T-helper 9 cell (primary cell): ENCODE data around the gene LRRC45.
A peak's percentile ranks its signal among the peaks of the same experiment; 100 is the strongest.
"Not testable (repeated sequence)": the region's sequence is repeated elsewhere in the genome, so short reads cannot be mapped to it uniquely, and the experiment has no call there.

ENCODE experiments used
- DNase-seq: peaks from one replicate; pipeline ENCODE4 v3.0.0-alpha.2; 2020
- total RNA-seq, 2 donors: gene quantifications; one replicate each; lab custom pipeline; 2026; lab: John Stamatoyannopoulos, UW

The LRRC45 gene
- 22.2 to 30.9 reads per million in 2 donors for total RNA-seq

- DNase-seq, result peak; percentile 99
These were observed at the start of gene LRRC45 for GRCh38 chr17:82022981-82023446. Gene LRRC45, plus strand, starts transcription at chr17:82023305. Its CDS starts 339 bp downstream, at chr17:82023644.

- DNase-seq, result no peak
These were observed 49.7 kb upstream of the LRRC45 start for GRCh38 chr17:81973432-81973831.

GRCh38 chr17:81976332-81977210 lies 46.5 kb upstream of the LRRC45 start:
- no peak for DNase-seq

GRCh38 chr17:81977211-81977808 lies 45.8 kb upstream of the LRRC45 start, which contains the start of gene ASPSCR1:
Gene ASPSCR1, plus strand, starts transcription at chr17:81977629. Its CDS starts 18 bp downstream, at chr17:81977647.
- peak; percentile 89 for DNase-seq

GRCh38 chr17:81978524-81979298 lies 44.4 kb upstream of the LRRC45 start:
- DNase-seq, result no peak

GRCh38 chr17:81980122-81980521 lies 43.0 kb upstream of the LRRC45 start:
- no peak for DNase-seq

GRCh38 chr17:81980707-81981343 lies 42.3 kb upstream of the LRRC45 start:
- no peak for DNase-seq

- DNase-seq, result not testable (repeated sequence)
These were observed 41.6 kb upstream of the LRRC45 start for GRCh38 chr17:81981511-81981910.

- no peak for DNase-seq
These were observed 40.0 kb upstream of the LRRC45 start for GRCh38 chr17:81983011-81983638.

- no peak for DNase-seq
These were observed 39.3 kb upstream of the LRRC45 start for GRCh38 chr17:81983639-81984373.

- no peak for DNase-seq
These were observed 38.2 kb upstream of the LRRC45 start for GRCh38 chr17:81984773-81985410.

- DNase-seq, result no peak
These were observed 36.5 kb upstream of the LRRC45 start for GRCh38 chr17:81986606-81987005.

- DNase-seq, result no peak
These were observed 35.8 kb upstream of the LRRC45 start for GRCh38 chr17:81987161-81987770.

GRCh38 chr17:81990836-81991683 lies 32.0 kb upstream of the LRRC45 start:
- DNase-seq, result no peak

GRCh38 chr17:81991684-81992305 lies 31.3 kb upstream of the LRRC45 start:
- DNase-seq, result no peak

GRCh38 chr17:81992306-81993102 lies 30.6 kb upstream of the LRRC45 start:
- no peak for DNase-seq

GRCh38 chr17:81993729-81994592 lies 29.1 kb upstream of the LRRC45 start:
- DNase-seq, result no peak
